ENCODE results near the gene MYLK2.

GRCh38 chr20:31843881-31844280 lies 24.7 kb downstream of the MYLK2 start:
- TF ChIP-seq, protein P1, sequence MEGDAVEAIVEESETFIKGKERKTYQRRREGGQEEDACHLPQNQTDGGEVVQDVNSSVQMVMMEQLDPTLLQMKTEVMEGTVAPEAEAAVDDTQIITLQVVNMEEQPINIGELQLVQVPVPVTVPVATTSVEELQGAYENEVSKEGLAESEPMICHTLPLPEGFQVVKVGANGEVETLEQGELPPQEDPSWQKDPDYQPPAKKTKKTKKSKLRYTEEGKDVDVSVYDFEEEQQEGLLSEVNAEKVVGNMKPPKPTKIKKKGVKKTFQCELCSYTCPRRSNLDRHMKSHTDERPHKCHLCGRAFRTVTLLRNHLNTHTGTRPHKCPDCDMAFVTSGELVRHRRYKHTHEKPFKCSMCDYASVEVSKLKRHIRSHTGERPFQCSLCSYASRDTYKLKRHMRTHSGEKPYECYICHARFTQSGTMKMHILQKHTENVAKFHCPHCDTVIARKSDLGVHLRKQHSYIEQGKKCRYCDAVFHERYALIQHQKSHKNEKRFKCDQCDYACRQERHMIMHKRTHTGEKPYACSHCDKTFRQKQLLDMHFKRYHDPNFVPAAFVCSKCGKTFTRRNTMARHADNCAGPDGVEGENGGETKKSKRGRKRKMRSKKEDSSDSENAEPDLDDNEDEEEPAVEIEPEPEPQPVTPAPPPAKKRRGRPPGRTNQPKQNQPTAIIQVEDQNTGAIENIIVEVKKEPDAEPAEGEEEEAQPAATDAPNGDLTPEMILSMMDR (conservative IDR thresholded peaks at IDR 0.05 in 1 of 2, IDR thresholded peaks at IDR 0.05 in 1 of 2; ENCODE audit: extremely low read depth in 1 of 2, insufficient read depth in 1 of 2, low read depth in 1 of 2, low read length in 2 of 2), result no peak
- no peak for TF ChIP-seq EZH2 (IDR thresholded peaks at IDR 0.05; ENCODE audit: borderline replicate concordance, low read length)
